GM21528 (cell line): ENCODE results near the gene TNFRSF14.
"Not testable (repeated sequence)": the region's sequence is repeated elsewhere in the genome, so short reads cannot be mapped to it uniquely, and the experiment has no call there.

ENCODE experiments used
- ATAC-seq: cut with Tn5 transposase; IDR thresholded peaks from one replicate; pipeline ENCODE4 v1.9.1; 2021; ENCODE audit warnings: mild to moderate bottlenecking, moderate library complexity; ENCODE audit not compliant: unreplicated experiment, low FRiP score

Gene TNFRSF14

DNA sequence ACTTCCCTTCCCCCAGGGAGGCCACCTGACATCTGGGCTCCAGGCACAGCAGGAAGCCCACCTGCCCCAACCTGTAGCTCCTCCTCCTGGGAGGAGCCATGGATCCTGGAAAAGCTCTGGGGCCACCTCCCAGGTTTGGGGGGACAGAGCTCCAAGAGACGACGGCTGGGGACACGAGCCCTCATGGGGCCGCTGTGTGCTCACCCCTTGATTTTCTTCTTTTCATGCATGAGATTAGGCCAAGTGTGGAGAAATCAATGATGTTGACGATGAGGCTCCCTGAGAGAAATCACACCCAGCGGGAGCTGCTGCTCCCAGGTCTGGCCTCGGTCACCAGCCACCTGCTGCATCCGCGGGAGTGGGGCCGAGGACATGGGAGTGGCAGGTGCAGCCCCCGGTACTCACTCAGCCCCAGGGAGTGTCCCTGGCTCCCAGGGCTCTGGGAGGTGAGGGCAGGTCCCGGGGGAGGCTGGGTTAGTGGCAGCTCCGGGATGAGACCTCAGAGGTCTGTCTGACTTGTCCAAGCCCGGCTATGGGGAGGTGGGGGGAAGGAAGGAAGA, 8.7 kb downstream of the TNFRSF14 start:
- ATAC-seq = no peak

DNA sequence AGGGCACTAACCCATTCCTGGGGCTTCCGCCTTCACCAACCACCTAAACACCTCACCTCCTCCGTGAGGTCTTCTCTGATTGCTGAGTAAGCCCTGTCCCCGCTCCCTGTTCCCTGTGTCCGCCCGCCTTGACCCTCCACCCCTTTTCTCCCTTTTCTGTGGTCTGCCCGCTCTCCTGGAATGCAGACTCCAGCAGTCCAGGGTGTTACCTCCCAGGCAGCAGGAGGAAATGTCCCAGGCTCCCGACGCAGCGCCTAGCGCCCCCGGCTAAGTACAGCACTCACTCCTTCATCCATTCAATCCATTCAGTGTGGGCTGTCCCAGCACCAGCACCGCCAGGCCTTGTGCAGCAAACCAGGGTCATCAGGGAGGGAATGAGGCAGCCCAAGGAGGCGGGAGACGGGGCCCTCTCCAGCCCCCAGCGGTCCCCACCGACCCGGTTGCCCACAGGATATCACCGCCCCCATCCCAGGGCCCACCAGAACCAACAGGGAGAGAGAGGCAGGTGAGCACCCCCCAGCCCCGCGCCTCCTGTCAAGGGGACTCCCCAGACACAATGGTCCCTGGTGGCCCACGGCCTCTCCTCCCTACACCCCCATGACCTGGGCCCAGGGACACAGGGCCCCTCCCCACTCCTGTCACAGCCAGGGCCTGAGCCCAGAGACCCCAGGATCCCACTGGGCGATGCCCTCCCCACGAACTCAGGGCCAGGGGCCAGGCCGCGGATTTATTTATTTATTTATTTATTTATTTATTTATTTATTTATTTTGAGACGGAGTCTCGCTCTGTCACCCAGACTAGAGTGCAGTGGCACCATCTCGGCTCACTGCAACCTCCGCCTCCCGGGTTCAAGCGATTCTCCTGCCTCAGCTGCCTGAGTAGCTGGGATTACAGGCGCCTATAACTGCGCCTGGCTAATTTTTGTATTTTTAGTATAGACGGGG, 10.2 kb downstream of the TNFRSF14 start:
- ATAC-seq = no peak

DNA sequence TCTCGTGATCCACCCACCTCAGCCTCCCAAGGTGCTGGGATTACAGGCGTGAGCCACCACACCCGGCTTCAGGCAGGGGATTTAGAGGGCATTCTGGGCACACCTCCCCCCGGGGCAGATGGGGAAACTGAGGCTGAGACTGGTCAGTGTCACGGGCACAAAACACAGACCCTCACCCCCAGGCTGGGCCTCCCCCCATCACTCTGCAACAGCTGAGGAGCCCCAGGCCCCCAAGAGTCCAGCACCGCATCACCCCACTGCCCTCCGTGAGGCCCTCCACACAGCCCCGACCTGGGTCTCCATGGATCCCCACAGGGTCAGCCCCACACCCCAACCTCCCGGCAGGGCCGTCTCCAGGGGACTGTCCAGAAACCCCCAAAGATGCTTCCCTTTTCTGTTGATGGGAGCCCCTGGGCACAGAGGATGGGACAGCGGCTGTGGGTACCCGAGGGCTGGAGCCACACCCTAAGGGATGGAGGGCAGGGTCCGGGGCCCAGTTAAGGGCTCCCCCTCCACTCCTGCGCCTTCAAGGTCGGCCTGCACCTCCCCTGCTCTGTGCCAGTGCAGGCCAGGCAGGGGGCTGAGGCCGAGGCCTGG, 11.0 kb downstream of the TNFRSF14 start:
- ATAC-seq = no peak

GRCh38 chr1:2568187-2568816, 12.1 kb downstream of the TNFRSF14 start:
- ATAC-seq = not testable (repeated sequence)

DNA sequence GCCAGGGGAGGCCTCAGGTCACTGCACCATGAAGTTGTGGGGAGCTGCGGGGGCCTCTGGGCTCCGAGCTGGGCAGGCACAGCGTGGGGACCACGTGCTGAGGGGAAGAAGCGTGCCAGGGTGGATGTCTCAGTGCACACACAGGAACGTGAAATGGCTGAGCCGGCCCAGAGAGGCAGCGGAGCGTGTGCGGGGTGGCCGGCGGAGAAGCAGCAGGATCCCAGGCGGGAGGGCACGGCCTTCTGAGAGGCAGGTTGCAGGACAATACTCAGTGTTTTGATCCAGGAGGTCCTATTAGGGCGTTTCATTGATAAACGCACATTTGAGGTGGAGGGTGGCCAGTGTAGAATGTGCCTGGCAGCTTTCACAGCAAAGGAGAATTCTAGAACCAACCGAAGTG, 12.9 kb downstream of the TNFRSF14 start:
- ATAC-seq = no peak

- not testable (repeated sequence) for ATAC-seq
Observed at GRCh38 chr1:2569703-2570102, 13.5 kb downstream of the TNFRSF14 start.

DNA sequence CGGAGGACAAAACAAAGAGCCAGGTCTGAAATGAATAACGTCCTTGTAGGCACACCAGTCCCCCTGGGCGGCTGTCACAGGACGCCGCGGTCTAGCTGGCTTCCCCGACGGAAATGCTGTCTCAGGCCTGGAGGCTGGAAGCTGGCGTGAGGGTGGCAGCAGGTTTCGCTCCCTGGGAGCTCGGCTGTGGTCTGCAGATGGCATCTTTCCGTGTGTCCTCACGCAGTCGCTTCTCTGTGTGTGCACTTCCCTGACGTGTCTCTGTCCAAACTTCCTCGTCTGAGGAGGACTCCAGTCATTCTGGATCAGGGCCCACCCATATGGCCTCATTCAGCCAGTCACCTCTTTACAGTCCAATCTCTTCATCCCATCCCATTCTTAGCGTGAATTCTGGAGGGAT, 14.2 kb downstream of the TNFRSF14 start:
- no peak for ATAC-seq

GRCh38 chr1:2571348-2571747, 15.2 kb downstream of the TNFRSF14 start:
- ATAC-seq = no peak

GRCh38 chr1:2573250-2573920, 17.2 kb downstream of the TNFRSF14 start:
- no peak for ATAC-seq

GRCh38 chr1:2574350-2574749, 18.2 kb downstream of the TNFRSF14 start:
- ATAC-seq = no peak

DNA sequence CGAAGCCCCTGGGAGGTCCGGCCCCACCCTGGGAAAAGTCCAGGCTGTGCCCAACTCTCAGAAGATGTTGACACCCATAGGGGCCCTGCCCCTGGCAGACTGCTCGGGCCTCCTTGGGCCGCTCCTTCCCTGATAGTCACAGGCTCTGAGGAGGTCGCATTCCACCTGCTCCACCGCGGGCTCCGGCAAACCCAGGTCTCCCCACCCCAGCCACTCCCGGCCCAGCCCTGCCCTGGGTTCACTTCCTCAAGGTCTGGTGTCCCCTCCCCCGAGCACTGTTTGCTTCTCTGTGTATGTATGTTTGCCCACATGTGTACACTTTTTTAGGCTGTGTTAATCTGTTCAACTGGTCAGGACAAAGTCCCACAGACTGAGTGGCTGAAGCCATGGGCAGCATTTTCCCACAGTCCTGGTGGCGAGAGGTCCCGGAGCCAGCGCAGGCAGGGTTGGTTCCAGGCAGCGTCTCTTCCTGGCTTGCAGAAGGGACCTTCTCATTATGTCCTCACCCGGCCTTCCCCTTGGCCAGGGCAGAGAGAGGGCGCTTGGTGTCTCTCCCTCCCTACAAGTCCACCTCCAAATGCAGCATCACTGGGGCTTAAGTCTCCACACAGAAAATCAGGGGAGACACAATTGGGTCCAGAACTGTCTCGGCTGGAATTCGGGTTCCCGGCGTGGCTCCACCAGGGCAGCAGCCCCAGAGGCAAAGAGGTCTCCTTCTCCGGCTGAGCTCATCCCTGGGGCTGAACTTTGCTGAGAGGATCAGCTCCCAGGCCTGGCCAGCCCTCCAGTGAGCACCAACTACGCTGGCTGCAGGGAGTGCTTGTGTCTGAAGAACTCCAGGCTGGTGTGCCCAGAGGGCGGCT, 19.9 kb downstream of the TNFRSF14 start:
- ATAC-seq = no peak

- peak; percentile 40 for ATAC-seq
Observed at GRCh38 chr1:2577565-2578075, 21.4 kb downstream of the TNFRSF14 start.

DNA sequence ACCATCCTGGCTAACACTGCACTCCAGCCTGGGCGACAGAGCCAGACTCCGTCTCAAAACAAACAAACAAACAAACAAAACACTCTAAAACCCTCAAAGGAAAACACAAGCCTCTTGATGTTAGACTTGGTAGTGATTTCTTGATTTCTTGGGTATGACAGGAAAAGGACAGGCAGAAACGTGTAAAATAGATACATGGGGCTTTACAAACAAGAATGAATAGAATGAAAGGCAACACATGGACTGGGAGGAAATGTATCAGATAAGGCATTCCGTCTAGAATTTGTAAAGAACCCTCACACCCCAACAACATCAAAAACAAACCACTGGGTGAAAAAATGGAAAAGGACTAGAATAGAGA, 22.6 kb downstream of the TNFRSF14 start:
- no peak for ATAC-seq

GRCh38 chr1:2580691-2581090, 24.5 kb downstream of the TNFRSF14 start:
- ATAC-seq = no peak

DNA sequence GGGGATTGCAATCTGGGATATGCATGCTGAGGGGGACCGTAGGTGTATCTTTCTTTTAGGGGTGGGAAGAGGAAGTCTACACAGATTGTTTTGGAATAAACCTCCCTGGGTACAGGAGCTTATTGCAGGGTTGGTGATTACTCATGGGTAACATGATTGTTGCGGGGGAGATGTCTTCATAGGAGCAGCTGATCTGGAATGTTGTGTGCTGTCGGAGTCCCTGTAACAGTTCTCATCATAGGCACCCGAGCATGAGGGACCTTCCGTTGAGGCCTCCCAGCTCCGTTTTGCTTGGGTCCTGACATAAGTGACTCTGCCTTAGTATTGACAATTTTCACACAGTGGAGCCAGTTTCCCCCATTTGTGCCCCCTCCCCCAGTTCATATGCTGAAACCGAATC, 26.2 kb downstream of the TNFRSF14 start:
- ATAC-seq = no peak

DNA sequence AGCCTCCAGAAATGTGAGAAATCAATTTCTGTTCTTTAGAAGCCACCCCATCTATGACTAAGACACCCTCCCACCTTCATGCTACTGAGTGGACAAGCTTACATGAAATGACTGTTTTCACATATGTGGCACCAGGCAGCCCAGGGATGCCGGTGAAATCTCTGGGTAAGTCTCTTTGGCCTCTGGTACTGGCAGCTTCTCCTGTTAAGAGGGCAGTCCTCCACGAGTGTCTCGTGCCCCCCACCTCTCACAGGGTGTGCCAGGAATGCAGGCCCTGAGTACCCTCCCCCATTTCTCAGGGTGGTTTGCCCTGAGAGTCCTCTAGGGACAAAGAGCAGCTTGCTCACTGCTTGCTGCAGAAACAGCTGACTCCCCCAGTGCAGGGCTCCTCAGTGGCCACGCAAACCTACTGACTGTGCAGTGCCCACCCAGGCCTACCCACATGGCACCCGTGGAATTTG, 27.2 kb downstream of the TNFRSF14 start:
- no peak for ATAC-seq

- ATAC-seq = no peak
Observed at GRCh38 chr1:2583871-2584351, 27.7 kb downstream of the TNFRSF14 start.

DNA sequence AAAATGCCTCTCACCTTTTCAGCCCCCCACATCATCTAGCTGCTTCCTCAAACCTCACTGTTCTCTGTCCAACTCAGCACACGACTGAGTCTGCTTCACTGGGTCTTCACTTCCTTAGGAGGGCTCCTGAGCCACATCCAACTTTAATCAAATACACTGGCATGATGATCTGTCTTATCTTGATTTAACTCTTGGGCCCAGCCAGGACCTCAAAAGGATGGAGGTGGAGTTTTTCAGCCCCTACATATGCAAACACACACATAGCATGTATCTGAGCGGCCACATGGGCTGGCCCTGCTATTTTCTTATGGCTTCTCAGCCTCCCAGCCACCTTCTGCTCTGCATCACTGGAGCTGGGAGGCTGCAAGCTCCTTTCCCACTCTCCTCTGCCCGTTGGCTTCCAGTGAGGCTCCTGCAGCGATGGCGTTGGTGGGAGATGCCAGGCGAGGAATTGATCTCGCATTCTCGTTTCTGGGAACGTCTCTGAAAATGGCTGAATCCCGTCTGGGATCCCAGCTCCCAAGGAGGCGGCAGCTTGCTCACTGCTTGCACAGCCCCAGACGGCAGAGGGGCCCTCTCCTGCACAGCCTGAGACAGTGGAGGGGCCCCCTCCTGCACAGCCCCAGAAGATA, 28.6 kb downstream of the TNFRSF14 start:
- ATAC-seq = no peak
